Measurements from ENCODE around the gene ZYG11A. TPM values are rescaled to one million over a fixed set of nuclear protein-coding genes. Genes with fewer than 3 reads are reported as not detected.

ZYG11A gene
- total and polyA plus RNA-seq, 2 of the 13 experiments (the other 11 are each of a cell fraction or from before 2014, with no cell fraction given) = not detected

GRCh38 chr1:52929019-52929418 lies 86.5 kb downstream of the ZYG11A start (continued):
- TF ChIP-seq NFAT5 (CRISPR knock-in tag; IDR thresholded peaks at IDR 0.05) (no peak), FOXP1 (IDR thresholded peaks at IDR 0.05) (no peak), FOXP1 (CRISPR knock-in tag; IDR thresholded peaks at IDR 0.05) (0 out of 2 replicates have a peak, but pooled peaks have one; percentile 23), ZNF468 (CRISPR knock-in tag; IDR thresholded peaks at IDR 0.05) (no peak), PRDM10 (CRISPR knock-in tag; IDR thresholded peaks at IDR 0.05; ENCODE audit: low read depth) (no peak), JUND (CRISPR knock-in tag; IDR thresholded peaks at IDR 0.05) (no peak), ZNF441 (CRISPR knock-in tag; IDR thresholded peaks at IDR 0.05; ENCODE audit: borderline replicate concordance) (peak; percentile 99), HMG20A (CRISPR knock-in tag; IDR thresholded peaks at IDR 0.05; ENCODE audit: borderline replicate concordance) (no peak), REST (IDR thresholded peaks at IDR 0.05; ENCODE audit: borderline replicate concordance in 1 of 2, low read depth in 1 of 2, low read length in 2 of 2) (no peak), GLMP (CRISPR knock-in tag; IDR thresholded peaks at IDR 0.05; ENCODE audit: borderline replicate concordance) (no peak), ZBTB8A (CRISPR knock-in tag; IDR thresholded peaks at IDR 0.05; ENCODE audit: borderline replicate concordance, low read depth) (no peak), ZNF772 (CRISPR knock-in tag; IDR thresholded peaks at IDR 0.05) (no peak), KLF6 (CRISPR knock-in tag; IDR thresholded peaks at IDR 0.05) (no peak), FOXP4 (CRISPR knock-in tag; IDR thresholded peaks at IDR 0.05) (peak; percentile 34; the same call in 1 of the 2 replicates)

Measured in HepG2 (cell line).